ENCODE results near the gene FBXO2. TPM values are rescaled to one million over a fixed set of nuclear protein-coding genes. Genes with fewer than 3 reads are reported as not detected.

The FBXO2 gene
- total RNA-seq, 2 donors from 2014 or later: 14.1 to 16.9 TPM

GRCh38 chr1:11649624-11650330 is 4.5 kb downstream of the FBXO2 start:
- H3K4me3 ChIP-seq: no peak overlapping the region
- H3K36me3 ChIP-seq: no peaks in the 10 kb centered on the region
- no peaks in the 10 kb centered on the region for H3K27me3 ChIP-seq (replicated peaks; ENCODE audit: insufficient read depth)
- intact Hi-C loops (cut with DNase I): loop anchor here (5.0 kb wide), 1 partner anchor 73 kb away; no protein-coding TSS in a partner anchor
- TF ChIP-seq CTCF (IDR thresholded peaks at IDR 0.05) (no peak), POLR2AphosphoS5 (IDR thresholded peaks at IDR 0.05) (no peak), POLR2A (IDR thresholded peaks at IDR 0.05) (no peak)
- WGBS: 39% methylated on average over 21 of the region's 21 CpGs
- H3K27ac ChIP-seq: no peak overlapping the region
- no peaks in the 10 kb centered on the region for H3K9me3 ChIP-seq
- DNase-seq (ENCODE audit: low spot score): no peak
- H3K4me1 ChIP-seq (replicated peaks): no peaks in the 10 kb centered on the region

- Histone ChIP-seq H3K27me3 (replicated peaks; ENCODE audit: insufficient read depth) (no peaks in the 10 kb centered on the region), H3K36me3 (no peaks in the 10 kb centered on the region), H3K27ac (no peak overlapping the region), H3K9me3 (no peaks in the 10 kb centered on the region), H3K4me3 (no peak overlapping the region), H3K4me1 (replicated peaks) (no peaks in the 10 kb centered on the region)
- TF ChIP-seq POLR2AphosphoS5 (IDR thresholded peaks at IDR 0.05) (no peak), POLR2A (IDR thresholded peaks at IDR 0.05) (no peak), CTCF (IDR thresholded peaks at IDR 0.05) (no peak)
- DNase-seq (ENCODE audit: low spot score): no peak
- 21% methylated on average over 9 of the region's 9 CpGs for WGBS
- intact Hi-C loops (cut with DNase I): no loop called here
Observed at GRCh38 chr1:11649237-11649623, 5.0 kb downstream of the FBXO2 start.

GRCh38 chr1:11648732-11649158 is 5.5 kb downstream of the FBXO2 start:
- 18% methylated on average over 25 of the region's 30 CpGs for WGBS
- TF ChIP-seq CTCF (IDR thresholded peaks at IDR 0.05): no peak
- TF ChIP-seq POLR2A (IDR thresholded peaks at IDR 0.05): no peak
- no peak for TF ChIP-seq POLR2AphosphoS5 (IDR thresholded peaks at IDR 0.05)
- no peak for DNase-seq (ENCODE audit: low spot score)
- Histone ChIP-seq H3K27ac (no peak overlapping the region), H3K4me3 (no peak overlapping the region), H3K27me3 (replicated peaks; ENCODE audit: insufficient read depth) (no peaks in the 10 kb centered on the region), H3K4me1 (replicated peaks) (no peaks in the 10 kb centered on the region), H3K36me3 (no peaks in the 10 kb centered on the region), H3K9me3 (no peaks in the 10 kb centered on the region)
- intact Hi-C loops (cut with DNase I): no loop called here

GRCh38 chr1:11648039-11648438 is 6.2 kb downstream of the FBXO2 start:
- no peaks in the 10 kb centered on the region for H3K9me3 ChIP-seq
- no peak overlapping the region for H3K4me3 ChIP-seq
- no peak for DNase-seq (ENCODE audit: low spot score)
- H3K36me3 ChIP-seq: no peaks in the 10 kb centered on the region
- H3K27me3 ChIP-seq (replicated peaks; ENCODE audit: insufficient read depth): no peaks in the 10 kb centered on the region
- no peak for TF ChIP-seq POLR2A (IDR thresholded peaks at IDR 0.05)
- no peak for TF ChIP-seq CTCF (IDR thresholded peaks at IDR 0.05)
- no peak for TF ChIP-seq POLR2AphosphoS5 (IDR thresholded peaks at IDR 0.05)
- WGBS: 76% methylated on average over 6 of the region's 6 CpGs
- H3K4me1 ChIP-seq (replicated peaks): no peaks in the 10 kb centered on the region
- H3K27ac ChIP-seq: no peak overlapping the region
- intact Hi-C loops (cut with DNase I): no loop called here

- Histone ChIP-seq H3K27me3 (replicated peaks; ENCODE audit: insufficient read depth) (no peaks in the 10 kb centered on the region), H3K36me3 (no peaks in the 10 kb centered on the region), H3K4me3 (no peak overlapping the region), H3K4me1 (replicated peaks) (no peaks in the 10 kb centered on the region), H3K9me3 (no peaks in the 10 kb centered on the region), H3K27ac (no peak overlapping the region)
- no peak for TF ChIP-seq POLR2AphosphoS5 (IDR thresholded peaks at IDR 0.05)
- TF ChIP-seq POLR2A (IDR thresholded peaks at IDR 0.05): no peak
- no peak for TF ChIP-seq CTCF (IDR thresholded peaks at IDR 0.05)
- DNase-seq (ENCODE audit: low spot score): no peak
- intact Hi-C loops (cut with DNase I): no loop called here
- WGBS: 82% methylated on average over 7 of the region's 7 CpGs
Observed at GRCh38 chr1:11647333-11647732, 6.9 kb downstream of the FBXO2 start.

Data from prostate gland (tissue), 2 donors.